GM21381 (cell line): ENCODE data around the gene VIPAS39.

Experiments
- ATAC-seq: cut with Tn5 transposase; IDR thresholded peaks from one replicate; pipeline ENCODE4 v1.9.1; 2021; ENCODE audit warnings: mild to moderate bottlenecking, moderate library complexity; ENCODE audit not compliant: unreplicated experiment

Gene VIPAS39

DNA sequence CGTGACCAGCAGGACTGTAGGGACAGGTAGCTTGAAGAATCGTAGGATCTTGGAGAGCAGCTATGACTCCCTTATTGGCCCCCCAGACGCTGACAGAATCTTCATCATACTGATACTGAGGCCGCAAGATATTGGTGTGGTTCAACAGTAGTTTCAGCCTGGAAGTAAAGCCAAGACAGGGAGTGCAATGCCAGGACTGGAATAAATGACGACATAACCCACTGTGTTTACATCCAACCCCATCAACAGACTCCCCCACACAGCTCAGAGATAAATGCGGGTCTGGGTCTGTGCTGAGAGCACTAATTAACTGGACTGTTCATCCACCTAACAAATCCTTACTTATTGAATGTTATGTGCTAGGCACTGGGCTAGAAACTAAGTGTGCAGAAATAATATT is 50.7 kb downstream of the VIPAS39 start:
- no peak for ATAC-seq

DNA sequence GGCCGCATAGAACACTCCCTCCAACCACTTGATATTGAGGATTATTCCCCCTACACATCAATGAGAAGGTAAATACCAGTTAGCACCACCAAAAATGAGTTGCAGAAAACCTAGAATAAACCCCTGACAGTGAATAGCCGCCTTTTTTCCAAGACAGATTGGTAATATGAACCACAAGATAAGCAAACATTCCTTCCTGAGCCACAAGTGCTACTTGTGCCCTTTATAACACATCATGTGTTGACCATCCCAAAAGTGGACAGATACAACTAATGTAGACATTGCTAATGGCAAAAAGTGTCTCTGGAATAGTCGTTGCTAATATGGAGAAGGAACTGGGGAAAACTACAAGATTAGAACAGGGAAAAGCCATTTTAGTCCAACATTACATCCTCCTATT is 51.3 kb downstream of the VIPAS39 start:
- no peak for ATAC-seq

DNA sequence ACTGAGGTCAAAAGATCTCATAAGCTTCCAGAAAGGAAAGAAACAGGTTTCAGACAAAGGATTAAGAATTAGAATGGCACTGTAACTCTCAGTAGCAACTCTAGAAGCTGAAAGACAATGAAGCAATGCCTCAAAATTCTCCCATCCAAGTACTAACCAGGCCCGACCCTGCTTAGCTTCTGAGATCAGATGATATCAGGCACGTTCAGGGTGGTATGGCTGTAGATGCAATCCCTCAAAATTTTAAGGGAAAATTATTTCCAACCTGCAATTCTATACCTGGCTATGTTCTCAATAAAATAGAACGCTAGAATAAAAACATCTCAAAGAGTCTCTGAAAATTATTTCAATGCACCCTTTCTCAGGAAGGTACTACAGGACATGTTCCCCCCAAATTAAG is 53.6 kb downstream of the VIPAS39 start:
- ATAC-seq: no peak

DNA sequence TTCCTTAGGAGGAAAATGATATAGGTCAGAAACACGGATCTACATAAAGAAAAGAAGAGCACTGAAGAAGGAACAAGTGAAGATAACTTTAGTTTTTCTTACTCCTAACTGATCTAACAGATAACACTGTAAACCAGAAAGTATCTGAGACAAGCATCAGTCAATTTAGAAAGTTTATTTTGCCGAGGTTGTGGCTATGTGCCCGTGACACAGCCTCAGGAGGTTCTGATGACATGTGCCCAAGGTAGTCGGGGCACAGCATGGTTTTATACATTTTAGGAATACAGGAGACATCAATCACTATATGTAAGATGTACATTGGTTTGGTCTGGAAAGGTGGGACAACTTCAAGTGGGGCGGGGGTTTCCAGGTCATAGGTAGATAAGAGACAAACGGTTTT is 57.2 kb downstream of the VIPAS39 start:
- no peak for ATAC-seq

DNA sequence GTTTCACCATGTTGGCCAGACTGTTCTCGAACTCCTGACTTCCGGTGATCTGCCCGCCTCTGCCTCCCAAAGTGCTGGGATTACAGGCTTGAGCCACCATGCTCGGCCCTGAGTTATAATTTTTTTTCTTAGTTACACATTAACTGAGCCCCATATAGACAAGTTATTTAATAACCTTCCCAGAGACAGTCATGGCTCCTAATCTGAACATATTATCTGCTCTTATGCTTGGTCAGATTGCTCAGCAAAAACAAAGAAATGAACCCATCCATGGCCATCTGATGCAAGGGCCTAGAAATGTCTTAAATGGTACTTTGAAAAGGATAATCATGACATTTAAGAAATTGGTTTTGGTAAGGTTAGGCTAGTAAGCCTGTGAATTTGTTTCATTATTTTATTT is 67.2 kb downstream of the VIPAS39 start:
- no peak for ATAC-seq

DNA sequence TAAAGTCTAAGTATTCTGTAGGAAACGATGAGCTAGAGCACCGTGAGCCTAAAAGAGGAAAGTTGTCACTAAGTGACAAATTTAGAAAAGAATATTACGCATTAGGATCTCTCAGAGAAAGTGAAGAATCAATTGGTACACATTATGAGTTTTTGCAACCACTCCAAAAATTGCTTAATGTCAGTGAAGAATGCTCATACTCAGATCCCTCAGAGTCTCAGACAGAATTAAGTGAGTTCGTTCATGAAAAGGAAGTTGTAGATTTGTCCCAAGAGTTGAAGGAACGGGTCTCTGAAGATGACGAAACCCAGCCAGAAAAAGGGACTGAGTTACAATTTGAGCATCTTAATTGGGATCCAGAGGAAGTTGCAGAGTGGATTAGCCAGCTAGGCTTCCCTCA is 78.7 kb downstream of the VIPAS39 start:
- ATAC-seq: no peak

DNA sequence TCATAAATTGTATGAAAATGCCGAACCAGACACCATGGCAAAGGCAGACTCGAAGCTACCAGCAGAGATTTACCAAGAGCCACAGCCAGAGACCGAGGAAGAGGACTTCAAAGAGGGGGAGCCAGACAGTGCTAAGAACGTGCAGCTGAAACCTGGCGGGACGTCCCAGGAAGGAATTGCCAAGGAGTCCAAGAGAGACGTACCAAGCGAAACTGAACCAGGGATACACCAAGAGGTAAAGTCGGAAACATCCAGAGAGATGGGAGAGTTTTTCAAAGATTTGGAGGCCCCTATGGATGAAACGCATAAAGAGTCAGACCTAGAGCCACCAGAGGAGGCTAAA is 79.9 kb downstream of the VIPAS39 start:
- no peak for ATAC-seq

DNA sequence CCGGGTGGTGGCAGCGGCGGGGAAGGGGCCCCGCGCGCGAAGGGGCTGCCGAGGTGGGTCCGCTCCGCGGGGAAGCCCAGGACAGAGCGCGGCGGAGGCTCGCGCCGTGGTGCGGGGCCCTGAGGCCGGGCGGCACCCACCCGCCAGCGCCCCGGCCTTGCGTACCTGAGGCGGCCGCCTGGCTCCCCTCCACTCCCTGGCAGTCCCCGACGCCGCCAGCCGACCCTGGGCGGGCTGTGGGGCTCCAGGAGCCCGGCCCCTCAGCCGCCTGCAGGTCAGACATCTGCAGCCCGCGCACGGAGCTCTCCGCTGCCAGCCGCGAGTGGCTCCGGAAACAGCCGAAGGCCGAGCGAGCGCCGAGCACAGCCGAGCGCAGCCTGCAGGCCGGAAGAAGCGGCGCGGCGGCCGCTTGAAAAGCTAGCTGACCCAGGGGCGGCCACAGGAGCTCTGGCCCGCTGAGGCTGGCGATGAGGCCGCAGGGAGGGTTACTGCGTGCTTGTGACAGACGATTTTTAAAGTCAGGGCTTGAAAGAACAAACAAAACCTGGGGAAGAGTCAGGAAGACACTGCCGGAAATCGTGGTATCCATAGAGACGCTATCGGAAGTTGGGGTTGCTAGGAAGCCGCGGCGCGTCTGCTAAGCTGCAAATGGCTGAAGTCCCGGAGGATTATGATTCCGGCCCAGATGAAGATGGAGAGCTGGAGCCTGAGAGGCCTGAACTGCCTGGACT is 80.5 kb downstream of the VIPAS39 start, which contains the start of the genes SAMD15 and TMED8:
Gene SAMD15 (plus strand): TSS at position 609 of the 731 bp plus-strand sequence. CDS start 40 bp downstream, at position 649.
Gene TMED8 (minus strand): TSS at position 324 of the 731 bp plus-strand sequence. CDS start 41 bp downstream, at position 283.
- ATAC-seq: peak; percentile 85
